Ovary (tissue), 3 donors: Measurements from ENCODE around the gene CDC25B.

Experiments used
- POLR2A ChIP-seq: fragments of 450-650 bp; IDR thresholded peaks from one replicate; pipeline ENCODE4 v1.6.1; 2017; ENCODE audit warnings: antibody characterized with exemption, mild to moderate bottlenecking, moderate library complexity
- TF ChIP-seq, protein P1 (sequence below), 3 donors: fragments of 450-650 bp in 2 of 3; fragments of 200-600 bp in 1 of 3; IDR thresholded peaks; one replicate each; pipeline versions ENCODE4 v1.5.1 to v1.8.0; 2016 to 2022; ENCODE audit warnings: antibody characterized with exemption in 3 of 3, mild to moderate bottlenecking in 1 of 3
- donor health status: DM: no; HTN: no; CAD: no.

DNA sequence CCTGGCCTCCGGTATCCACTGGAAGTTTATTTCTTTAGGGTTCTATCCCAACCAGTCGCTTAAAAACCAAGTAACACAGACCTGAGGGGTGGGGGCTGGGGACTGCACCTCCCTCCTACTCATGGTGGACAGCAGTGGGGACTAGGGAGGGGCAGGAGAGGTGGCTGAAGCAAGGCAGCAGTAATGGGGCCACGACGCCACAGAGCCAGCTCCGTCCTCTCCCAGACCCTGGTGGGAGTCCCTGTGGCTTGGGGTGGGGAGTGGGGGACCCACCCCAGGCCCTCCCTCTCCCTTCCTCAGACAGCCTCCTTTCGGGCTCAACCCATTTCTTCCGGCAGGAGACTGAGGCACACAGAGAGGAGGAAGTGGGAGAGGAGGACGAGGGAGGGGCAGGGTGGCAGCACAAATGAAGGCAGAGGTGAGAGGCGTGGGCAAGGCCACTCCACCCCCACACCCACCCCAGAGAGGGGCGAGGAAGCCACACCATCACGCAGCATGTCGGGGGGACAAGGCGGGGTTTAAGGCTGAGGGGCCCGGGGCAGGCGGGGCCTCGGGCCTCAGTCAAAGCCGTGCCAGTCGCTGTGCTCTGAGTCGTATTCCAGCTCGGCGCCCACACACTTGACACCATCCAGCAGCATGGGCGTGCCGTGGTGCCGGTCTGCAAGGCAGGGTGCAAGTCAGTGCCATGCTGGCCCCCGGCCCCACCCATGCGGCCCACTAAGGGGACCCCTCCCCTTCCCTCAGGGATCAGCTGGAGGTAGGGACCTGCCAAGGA, 42.4 kb upstream of the CDC25B start:
- TF ChIP-seq, protein P1, sequence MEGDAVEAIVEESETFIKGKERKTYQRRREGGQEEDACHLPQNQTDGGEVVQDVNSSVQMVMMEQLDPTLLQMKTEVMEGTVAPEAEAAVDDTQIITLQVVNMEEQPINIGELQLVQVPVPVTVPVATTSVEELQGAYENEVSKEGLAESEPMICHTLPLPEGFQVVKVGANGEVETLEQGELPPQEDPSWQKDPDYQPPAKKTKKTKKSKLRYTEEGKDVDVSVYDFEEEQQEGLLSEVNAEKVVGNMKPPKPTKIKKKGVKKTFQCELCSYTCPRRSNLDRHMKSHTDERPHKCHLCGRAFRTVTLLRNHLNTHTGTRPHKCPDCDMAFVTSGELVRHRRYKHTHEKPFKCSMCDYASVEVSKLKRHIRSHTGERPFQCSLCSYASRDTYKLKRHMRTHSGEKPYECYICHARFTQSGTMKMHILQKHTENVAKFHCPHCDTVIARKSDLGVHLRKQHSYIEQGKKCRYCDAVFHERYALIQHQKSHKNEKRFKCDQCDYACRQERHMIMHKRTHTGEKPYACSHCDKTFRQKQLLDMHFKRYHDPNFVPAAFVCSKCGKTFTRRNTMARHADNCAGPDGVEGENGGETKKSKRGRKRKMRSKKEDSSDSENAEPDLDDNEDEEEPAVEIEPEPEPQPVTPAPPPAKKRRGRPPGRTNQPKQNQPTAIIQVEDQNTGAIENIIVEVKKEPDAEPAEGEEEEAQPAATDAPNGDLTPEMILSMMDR (IDR thresholded peaks at IDR 0.05): no peak
- TF ChIP-seq POLR2A: no peak
